Skin epidermis (tissue), 12 donors: Measurements from ENCODE around the gene DNM2.
"Not testable (repeated sequence)": the region's sequence is repeated elsewhere in the genome, so short reads cannot be mapped to it uniquely, and the experiment has no call there.

ENCODE experiments used
- H3K27ac ChIP-seq, 21 experiments: fragments of 200-600 bp; sonication (generic) in 11 of 21; one replicate each; pipeline ENCODE4 v1.5.0; 2020; ENCODE audit warnings: mild to moderate bottlenecking in 3 of 21, inconsistent platforms in 2 of 21, moderate library complexity in 2 of 21
- H3K4me3 ChIP-seq, 7 experiments: fragments of 200-600 bp; sonication (generic) in 2 of 7; one replicate each; pipeline ENCODE4 v1.5.0; 2020; ENCODE audit warnings: inconsistent platforms in 2 of 7, mild to moderate bottlenecking in 2 of 7, moderate library complexity in 1 of 7

DNM2 gene

DNA sequence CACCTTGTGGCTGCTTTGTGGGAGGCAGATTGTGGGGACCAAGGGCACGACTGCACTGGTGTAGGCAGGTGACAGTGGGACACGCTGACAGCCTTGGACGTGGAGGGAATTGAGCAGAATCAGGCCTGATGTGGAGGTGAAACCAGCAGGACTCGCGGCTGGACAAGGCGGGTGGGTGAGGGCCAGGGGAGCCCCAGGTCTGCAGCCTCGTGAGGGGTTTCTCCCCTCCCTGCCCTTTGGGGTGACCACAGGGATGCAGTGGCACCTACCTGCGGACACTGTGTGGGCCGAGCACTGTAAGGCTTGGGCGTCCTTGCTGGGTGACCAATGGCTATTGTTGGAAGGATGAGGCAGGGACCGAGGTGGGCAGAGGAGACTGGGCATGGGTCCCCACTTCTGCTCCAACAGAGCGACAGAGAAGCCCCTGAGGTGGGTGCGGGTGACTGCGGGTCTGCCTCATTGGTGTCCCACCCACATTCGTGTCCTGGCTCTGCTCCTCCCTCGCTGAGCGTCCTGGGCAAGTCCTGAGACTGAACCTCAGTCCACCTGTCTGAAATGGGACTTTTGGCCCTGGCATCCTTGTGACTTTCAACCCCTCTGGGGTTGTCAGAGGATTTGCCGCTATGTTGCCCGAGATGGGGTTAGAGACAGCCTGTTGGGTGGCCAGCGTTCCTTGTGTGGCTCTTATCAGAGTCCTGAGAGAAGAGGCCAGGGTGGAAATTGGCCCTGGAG, 30.5 kb downstream of the DNM2 start:
- H3K4me3 ChIP-seq, result no peak overlapping the region
- H3K27ac ChIP-seq, result peak overlapping the region in 18 of 21 experiments; percentile 1 to 79 (median 66)

GRCh38 chr19:10748927-10749434, 31.1 kb downstream of the DNM2 start:
- Histone ChIP-seq H3K4me3 (no peak overlapping the region), H3K27ac (peak overlapping the region in 17 of 21 experiments; percentile 1 to 79 (median 67))

GRCh38 chr19:10749435-10750384, 31.8 kb downstream of the DNM2 start:
- Histone ChIP-seq H3K27ac (peak overlapping the region in 17 of 21 experiments; percentile 16 to 79 (median 67)), H3K4me3 (no peak overlapping the region)

DNA sequence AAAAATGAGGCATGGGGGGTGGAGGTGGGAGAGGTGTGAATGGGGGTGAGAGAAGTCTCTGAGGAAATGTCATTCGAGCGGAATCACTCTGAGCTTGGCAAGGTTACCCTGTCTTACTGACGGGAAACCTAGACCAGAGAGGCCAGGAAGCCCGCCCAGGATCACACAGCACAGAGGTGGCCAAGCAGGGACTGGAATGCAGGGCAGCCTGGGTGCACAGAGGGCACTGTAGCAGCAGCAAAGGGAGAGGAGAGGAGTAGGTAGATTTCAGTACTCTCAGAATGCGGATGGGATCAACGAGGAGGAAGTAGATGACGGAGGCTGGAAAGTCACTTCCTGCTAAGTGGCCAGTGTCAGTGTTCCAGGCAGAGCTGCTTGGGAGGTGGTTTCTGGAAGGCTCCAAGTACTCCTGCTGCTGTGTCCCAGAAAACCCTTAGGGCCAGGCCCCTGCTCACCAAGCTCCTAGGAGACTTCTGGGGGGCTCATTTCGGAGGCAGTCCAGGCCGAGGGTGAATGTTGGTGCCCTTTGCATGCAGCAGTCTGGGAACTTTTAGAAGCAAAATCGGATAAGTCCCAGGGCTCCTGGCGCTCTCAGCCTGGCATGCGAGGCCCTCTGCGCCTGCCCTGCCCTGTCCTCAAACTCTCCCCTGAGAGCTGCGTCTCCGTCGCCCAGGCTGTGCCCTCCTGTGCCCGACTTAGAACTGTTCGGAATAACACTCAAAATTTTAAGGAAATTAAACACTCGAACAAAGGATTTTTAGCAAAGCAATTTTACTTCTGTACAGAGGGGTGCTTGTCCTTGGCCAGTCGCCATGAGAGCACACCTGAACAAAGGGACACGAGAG, 33.5 kb downstream of the DNM2 start:
- H3K27ac ChIP-seq, result peak overlapping the region in 18 of 21 experiments; percentile 1 to 76 (median 63)
- H3K4me3 ChIP-seq, result no peak overlapping the region

DNA sequence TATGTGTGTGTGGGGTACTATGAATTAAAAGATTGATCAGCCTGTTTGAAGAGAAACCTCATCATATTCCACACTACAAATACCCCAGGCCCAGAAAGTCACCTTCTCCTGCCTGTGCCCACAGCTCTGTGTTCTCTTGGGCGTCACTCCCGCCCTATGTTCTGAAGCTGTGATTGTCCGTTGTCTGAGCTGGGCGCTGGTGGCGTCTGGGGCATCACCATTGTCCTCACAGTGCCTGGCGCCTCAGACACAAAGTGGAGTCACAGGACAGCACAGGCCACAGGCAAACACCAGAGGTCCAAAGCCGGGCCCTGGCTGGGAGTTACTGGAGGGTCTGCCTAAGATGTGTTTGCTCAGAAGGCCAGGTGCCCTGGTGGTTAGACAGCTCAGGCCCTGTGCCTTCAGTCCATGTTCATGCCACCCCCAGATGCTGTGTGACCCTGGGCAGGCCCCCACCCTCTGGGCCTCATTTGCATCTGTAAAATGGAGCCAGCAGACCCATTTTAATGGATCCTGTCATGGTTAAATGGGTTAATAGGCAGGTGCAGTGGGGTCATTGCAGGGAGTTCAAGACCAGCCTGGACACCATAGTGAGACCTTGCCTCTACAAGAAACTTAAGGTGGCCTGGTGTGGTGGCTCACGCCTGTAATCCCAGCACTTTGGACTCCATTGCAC, 34.5 kb downstream of the DNM2 start:
- no peak overlapping the region for H3K4me3 ChIP-seq
- peak overlapping the region in 13 of 21 experiments; percentile 1 to 76 (median 66) for H3K27ac ChIP-seq

GRCh38 chr19:10752913-10753704, 35.2 kb downstream of the DNM2 start:
- H3K27ac ChIP-seq, result peak overlapping the region in 7 of 21 experiments; percentile 40 to 76 (median 69)
- no peak overlapping the region for H3K4me3 ChIP-seq

DNA sequence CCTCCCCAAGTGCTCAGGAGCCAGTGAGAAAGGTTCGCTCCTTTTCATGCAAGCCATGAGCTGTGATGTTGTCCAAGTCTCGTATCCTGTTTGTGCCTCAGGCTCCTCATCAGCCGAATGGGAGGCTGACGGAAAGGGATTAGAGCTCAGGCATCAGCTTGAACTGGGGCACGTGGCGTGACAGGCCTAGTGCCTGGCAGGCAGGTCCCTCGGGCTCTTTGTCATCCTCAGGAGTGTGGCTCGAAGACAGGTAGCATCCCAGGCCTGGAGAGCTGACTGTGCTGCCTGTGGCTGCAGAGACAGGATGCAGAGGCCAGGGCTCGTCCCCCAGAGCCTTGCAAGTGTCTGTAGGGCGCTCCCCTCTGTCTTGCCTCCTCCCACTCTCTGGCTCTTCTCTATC, 38.5 kb downstream of the DNM2 start:
- Histone ChIP-seq H3K27ac (peak overlapping the region in 5 of 21 experiments; percentile 1 to 53 (median 19)), H3K4me3 (no peak overlapping the region)

- peak overlapping the region in 4 of 21 experiments; percentile 19 to 30 (median 22) for H3K27ac ChIP-seq
These were observed 38.9 kb downstream of the DNM2 start for GRCh38 chr19:10756791-10757190.

GRCh38 chr19:10758050-10758449, 40.2 kb downstream of the DNM2 start:
- peak overlapping the region in 1 of 21 experiments; percentile 24 for H3K27ac ChIP-seq
- H3K4me3 ChIP-seq, result not testable (repeated sequence)

More at GRCh38 chr19:10756791-10757190, 38.9 kb downstream of the DNM2 start:
- no peak overlapping the region for H3K4me3 ChIP-seq

DNA sequence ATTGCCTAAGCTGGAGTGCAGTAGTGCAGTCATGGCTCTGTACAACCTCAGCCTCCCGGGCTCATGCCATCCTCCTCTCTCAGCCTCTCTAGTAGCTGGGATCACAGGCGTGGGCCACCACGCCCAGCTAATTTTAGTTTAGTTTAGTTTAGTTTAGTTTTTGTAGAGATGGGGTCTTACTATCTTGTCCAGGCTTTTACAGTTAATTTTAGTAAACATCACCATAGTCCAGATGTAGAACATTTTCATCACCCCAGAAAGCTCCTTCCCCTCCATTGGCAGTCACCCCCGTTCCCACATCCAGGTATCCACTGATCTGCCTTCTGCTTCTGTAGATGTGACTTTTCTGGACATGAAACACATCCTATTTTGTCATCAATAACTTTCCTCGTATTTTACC, 41.1 kb downstream of the DNM2 start:
- Histone ChIP-seq H3K4me3 (peak overlapping the region in 1 of 7 experiments; percentile 6), H3K27ac (peak overlapping the region in 18 of 21 experiments; percentile 21 to 88 (median 70))

DNA sequence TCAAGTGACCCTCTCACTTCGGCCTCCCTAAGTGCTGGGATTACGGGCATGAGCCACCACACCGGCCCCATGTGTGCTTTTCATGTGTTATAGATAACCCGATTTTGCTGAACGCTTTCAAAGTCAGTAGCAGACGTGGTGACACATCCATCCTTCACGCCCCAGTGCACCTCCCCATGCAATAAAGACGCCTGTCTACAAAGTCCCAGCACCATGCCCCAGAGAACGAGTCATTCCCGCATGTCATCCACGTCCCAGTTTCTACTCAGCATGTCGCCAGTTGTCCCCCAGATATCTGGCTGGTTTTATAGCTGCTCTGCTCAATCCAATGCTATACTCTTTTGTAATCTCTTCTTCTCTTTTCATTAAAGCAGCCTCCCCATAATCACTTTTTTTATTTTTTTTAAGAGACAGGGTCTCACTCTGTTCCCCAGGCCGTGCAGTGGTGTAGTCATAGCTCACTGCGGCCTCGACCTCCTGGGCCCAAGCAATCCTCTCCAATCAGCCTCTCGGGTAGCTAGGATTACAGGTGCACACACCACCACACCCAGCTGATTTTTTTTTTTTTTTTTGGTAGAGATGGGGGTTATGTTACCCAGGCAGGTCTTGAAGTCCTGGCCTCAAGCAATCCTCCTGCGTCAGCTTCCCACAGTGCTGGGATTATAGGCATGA, 42.5 kb downstream of the DNM2 start:
- Histone ChIP-seq H3K27ac (peak overlapping the region in 14 of 21 experiments; percentile 5 to 88 (median 60)), H3K4me3 (no peak overlapping the region)

DNA sequence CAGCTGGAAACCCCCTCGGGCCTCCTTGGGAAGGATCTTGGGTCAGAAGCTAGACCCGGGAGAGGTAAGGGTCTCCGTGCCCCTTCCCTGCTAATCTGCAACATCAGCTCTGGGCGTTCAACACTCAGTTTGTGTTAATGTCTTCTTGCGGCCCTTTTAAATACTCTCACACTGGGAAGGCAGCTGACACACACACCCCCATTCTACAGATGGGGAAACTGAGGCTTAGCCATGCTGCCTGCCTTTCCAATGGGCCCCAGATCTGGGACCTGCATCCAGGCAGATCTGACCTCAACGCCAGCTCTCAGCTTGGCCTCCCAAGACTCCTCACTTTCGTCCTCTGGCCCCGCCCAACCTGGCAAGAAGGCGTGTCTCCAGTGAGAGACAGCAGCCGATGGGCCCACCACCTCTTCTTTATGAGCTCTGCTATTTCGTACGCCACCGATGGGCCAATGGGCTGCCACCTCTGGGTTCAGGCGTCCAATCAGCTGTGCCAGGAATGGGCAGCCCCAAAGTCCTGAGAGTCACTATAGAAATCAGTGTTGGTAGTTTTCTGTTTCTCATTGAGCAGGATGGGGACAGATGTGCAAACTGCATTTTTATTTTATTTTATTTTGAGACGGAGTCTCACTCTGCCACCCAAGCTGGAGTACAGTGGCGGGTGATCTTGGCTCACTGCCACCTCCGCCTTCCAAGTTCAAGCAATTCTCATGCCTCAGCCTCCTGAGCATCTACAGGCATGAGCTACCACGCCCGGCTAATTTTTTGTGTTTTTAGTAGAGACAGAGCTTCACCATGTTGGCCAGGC, 43.8 kb downstream of the DNM2 start:
- H3K4me3 ChIP-seq, result no peak overlapping the region
- peak overlapping the region in 18 of 21 experiments; percentile 2 to 88 (median 71) for H3K27ac ChIP-seq

DNA sequence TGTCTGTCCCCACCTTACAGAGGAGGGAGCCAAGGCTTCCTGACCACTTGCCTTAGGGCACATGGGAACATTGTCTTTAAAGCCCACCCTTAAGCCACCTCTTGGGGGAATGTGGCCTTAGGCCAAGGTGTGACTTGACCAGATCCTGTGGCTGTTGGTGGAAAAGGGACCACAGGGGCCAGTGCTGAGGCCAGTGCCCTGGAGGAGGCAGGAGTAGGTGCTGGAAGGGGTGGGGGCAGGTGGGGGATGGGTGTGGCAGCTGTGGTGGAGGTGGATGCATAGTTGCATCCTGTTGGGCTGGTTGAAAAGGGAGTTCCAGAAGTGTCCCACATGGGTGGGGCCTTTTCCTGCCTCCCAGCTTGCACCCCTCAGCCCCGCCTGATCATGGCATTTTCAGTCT, 44.8 kb downstream of the DNM2 start:
- peak overlapping the region in 19 of 21 experiments; percentile 37 to 88 (median 71) for H3K27ac ChIP-seq

GRCh38 chr19:10763411-10763810, 45.5 kb downstream of the DNM2 start:
- peak overlapping the region in 19 of 21 experiments; percentile 1 to 88 (median 71) for H3K27ac ChIP-seq
- no peak overlapping the region for H3K4me3 ChIP-seq

More for the DNA sequence above, 44.8 kb downstream of the DNM2 start:
- no peak overlapping the region for H3K4me3 ChIP-seq

GRCh38 chr19:10763828-10764339, 46.0 kb downstream of the DNM2 start:
- Histone ChIP-seq H3K4me3 (no peak overlapping the region), H3K27ac (peak overlapping the region in 15 of 21 experiments; percentile 18 to 88 (median 72))

DNA sequence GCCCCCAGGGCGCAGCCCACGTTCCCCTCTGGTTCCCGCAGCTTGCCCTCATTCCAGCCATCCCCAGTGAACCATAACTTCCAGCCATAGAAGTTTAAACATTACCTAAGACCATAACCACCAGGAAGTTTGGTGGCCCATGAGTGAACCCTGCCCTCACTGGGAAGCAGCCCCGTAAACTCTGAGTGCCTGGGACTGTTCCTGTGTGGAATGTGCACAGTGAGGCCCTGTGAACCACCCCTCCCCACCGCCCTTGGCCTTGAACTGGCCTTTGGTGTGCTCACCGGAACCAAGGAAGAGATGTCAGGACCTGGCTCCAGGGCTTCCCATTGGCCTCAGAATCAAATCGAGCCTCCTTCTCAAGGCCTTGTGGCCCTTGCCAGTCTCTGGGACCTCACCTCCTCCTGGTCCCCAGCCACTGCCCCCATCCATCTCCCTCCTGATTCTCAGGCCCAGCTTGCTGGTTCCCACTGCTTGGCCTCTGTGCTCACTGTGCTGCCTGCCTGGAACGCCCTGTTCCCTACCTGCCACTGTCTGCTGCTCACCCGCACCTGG, 46.5 kb downstream of the DNM2 start:
- no peak overlapping the region for H3K4me3 ChIP-seq
- peak overlapping the region in 7 of 21 experiments; percentile 33 to 88 (median 46) for H3K27ac ChIP-seq
